Activated T-cell treated with anti-CD3 and anti-CD28 coated beads, Interleukin-2, amount 50 U/mL, for 48 hours (primary cell): Measurements from ENCODE around the gene BUD23.
A peak's percentile ranks its signal among the peaks of the same experiment; 100 is the strongest.
"Not testable (repeated sequence)": the region's sequence is repeated elsewhere in the genome, so short reads cannot be mapped to it uniquely, and the experiment has no call there.

Source experiments
- DNase-seq, 2 experiments: peaks; one replicate each; pipeline ENCODE4 v3.0.0-alpha.2; 2020

The BUD23 gene, protein sequence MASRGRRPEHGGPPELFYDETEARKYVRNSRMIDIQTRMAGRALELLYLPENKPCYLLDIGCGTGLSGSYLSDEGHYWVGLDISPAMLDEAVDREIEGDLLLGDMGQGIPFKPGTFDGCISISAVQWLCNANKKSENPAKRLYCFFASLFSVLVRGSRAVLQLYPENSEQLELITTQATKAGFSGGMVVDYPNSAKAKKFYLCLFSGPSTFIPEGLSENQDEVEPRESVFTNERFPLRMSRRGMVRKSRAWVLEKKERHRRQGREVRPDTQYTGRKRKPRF

DNA sequence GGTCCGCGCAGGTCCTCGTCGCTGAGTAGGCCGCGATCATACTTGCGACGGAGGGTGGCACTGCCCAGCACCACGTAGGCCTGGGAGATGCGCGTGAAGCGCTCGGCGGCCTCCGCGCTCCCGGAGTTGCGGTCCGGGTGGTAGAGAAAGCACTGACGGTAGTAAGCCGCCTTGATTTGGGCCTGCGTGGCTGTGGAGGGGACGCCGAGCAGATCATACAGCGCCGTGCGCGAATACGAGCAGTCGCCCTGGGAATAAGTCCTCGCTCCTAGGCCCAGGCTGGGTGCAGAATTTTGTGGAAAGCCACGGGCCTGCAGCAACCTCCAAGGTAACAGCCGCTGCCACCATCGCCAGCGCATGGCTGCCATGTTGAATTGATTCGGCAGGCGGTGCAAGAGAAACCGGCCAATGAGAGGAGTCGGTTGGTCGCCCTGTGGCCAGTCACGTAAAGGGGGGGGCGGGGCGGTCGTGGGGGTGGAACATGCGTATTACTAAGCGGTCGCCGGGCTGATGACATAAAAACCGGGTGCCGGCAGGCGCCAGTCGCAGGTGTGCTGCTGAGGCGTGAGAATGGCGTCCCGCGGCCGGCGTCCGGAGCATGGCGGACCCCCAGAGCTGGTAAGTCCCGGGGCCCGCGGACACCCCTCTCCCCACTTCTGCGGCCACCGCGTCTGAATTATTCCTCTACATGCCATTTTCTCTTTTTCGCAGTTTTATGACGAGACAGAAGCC is at the start of gene BUD23, which contains the start of gene DNAJC30:
BUD23 (plus strand) TSS at position 542 of the 732 bp plus-strand sequence; CDS start at position 571, 29 bp downstream.
DNAJC30 (minus strand) TSS at position 398 of the 732 bp plus-strand sequence; CDS start at position 368, 30 bp downstream.
- peak; percentile 97 to 98 for DNase-seq

DNA sequence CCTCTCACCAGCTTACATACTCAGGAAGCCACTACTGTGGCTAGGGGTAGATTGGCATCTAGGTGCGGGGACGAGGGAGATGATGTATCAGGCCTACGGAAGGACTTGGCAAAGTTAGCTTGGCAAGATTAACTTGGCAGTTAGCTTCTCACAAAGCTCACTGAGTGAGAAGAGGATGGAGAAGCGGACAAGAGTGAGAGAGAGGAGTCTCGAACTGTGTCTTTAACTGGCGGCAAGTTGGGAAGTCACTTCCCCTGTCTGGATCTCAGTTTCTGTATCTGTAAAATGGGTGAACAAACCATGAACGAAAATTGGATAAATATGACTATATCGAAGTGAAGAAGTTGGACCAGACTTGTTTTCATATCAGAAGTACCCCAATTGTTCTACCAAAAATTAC is 49.6 kb upstream of the BUD23 start:
- DNase-seq = no peak

DNA sequence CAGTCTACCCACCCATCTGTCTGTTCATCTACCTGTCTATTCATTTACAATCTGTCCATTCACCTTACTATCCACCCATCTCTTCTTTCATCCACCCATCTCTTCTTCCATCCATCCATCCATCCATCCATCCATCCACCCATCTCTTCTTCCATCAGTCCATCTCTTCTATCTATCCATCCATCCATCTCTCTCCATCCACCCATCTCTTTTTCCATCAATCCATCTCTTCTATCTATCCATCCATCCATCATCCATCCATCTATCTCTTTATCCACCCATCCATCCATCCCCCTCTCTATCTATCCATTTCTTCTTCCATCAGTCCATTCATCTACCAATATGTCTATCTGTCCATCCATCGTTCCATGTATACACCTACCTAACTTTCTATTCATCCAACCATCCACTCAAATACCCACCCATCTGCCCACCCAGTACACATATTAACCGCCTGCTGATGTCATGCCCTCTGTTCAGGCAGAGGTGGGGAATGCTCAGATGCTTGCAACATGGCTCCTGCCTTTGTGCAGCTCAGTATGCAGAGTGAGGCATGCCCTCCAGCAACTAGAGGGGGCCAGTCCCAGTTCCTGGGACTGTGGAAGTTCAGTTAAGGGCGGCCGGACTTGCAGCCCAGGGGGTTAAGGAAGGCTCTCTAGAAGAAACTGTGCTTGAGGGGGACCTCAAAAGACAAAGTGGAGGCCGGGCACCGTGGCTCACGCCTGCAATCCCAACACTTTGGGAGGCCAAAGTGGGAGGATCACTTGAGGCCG is 47.8 kb upstream of the BUD23 start:
- no peak for DNase-seq

- DNase-seq = no peak
Observed at GRCh38 chr7:73638911-73639310, 44.5 kb upstream of the BUD23 start.

DNA sequence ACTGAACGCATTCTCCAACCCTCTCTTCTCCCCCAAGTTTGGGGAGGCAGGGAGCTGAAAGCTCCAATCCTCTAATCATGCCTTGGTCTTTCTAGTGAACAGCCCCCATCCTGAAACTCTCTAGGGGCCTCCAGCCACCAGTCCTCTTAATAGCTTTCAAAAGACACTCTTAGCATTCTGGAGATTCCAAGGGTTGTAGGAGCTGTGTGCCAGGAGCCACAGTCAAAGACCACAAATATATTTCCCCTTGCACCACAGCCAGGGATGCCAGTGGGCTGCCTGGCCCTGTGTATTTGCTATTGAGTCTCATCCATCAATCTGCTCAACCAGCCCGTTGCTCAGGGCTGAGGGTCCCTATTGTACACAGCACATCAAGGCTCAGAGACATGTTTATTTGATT is 40.6 kb upstream of the BUD23 start:
- no peak for DNase-seq

GRCh38 chr7:73644688-73645286 is 38.6 kb upstream of the BUD23 start:
- DNase-seq = no peak

DNA sequence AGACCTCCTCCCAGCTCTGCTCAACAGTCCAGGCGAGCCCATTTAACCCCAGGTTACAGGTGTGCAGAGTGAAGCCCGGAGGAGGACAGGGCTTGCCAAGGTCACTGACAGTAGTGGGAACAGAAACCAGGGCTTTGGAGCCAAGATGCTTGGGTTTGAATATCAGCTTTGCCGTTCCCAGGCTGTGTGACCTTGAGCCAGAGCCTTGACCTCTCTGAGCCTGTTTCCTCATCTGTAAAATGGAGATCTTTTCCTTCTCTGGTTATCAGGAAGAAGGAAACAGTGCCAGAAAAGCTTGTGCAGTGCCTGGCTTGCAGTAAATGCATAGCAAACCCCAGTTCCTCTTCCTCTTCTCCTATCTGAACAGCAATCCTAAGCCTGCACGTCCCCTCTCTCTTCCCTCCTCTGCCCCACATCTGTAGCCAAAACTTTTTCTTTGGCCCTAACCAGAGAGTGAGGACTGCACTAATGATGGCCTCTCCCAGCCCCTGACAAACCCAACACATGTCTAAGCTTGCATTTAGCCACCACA is 37.7 kb upstream of the BUD23 start:
- DNase-seq = no peak

- no peak for DNase-seq
Observed at GRCh38 chr7:73646785-73647724, 36.3 kb upstream of the BUD23 start.

DNA sequence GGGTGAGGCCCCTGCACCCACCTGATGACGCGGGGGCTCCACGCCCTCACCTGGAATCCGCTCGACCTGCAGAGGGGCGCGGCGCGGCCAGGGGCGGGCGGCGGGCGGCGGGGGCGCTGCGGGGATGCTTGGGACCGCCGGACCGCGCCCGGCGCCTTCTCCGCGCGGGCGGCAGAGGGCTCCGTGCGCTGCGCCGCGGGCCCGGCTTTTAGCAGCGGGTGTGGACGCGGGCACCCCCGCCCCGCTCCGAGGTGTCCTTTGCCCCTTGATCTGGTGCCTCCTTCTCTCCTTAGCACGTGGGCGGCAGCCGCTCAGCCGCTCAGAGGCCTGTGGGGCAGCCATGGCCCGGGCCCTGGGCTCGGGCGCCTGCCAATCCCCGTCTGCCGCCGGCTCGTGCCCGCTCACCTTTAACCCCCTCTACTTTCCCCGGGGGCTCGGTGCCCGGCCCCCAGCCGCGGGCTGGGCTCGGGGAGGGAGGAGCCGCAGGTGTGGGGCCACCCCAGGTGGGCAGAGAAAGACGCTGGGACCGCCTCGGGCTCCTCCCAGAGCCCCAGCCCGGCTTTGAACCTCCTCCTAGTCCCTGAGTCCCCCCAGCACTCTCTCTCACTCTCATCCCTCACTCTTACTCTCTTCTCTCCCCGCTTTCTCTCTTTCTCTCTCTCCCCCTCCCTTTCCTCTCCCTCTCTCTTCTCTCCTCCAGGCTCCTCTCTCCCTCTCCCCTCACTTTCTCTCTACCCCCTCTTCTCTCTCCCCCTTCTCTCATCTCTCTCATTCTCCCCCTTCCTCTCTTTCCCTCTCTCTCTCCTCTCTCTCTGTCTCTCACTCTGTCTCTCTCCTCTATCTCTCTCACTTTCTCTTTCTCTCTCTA is 35.4 kb upstream of the BUD23 start:
- peak in 1 of 2 experiments; percentile 49 for DNase-seq

GRCh38 chr7:73648593-73649332 is 34.6 kb upstream of the BUD23 start:
- no peak for DNase-seq

- DNase-seq = no peak
Observed at GRCh38 chr7:73649576-73649975, 33.8 kb upstream of the BUD23 start.

DNA sequence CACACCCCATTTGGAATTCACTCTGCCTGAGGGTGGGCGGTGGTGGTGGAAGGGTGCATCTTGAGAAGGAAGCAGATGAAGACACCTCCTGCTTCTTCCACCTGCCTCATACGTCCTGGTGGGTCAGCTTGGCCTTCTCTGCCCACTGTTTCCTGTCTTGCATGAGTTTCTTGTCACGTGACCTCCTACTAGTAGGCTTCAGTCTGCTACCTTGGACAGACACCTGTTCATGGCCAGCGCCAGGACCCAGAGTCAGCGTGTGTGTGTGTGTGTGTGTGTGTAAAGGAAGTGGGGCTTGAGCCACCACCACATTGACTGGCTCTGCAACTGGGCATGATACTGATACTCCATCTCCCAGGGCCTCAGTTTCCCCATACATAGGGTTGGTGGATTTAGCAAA is 32.9 kb upstream of the BUD23 start:
- no peak for DNase-seq

DNA sequence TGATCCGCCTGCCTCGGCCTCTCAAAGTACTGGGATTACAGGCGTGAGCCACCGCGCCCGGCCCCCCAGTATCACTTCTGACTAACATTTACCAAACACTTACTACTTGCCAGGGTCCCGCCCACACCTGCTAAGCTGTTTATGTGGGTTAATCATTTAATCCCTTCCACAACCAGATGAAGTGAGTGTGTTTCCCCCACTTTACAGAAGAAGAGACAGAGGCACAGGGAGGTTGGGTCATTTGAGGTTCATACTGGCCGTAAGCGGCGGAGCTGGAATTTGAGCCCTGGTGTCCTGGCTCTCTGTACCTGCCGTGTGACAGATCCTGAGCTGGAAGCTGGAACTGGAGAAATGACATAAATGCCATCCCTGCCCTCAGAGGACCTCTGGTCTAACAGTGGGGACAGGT is 30.9 kb upstream of the BUD23 start:
- peak in 1 of 2 experiments; percentile 34 for DNase-seq

- not testable (repeated sequence) for DNase-seq
Observed at GRCh38 chr7:73655309-73655708, 28.1 kb upstream of the BUD23 start.

DNA sequence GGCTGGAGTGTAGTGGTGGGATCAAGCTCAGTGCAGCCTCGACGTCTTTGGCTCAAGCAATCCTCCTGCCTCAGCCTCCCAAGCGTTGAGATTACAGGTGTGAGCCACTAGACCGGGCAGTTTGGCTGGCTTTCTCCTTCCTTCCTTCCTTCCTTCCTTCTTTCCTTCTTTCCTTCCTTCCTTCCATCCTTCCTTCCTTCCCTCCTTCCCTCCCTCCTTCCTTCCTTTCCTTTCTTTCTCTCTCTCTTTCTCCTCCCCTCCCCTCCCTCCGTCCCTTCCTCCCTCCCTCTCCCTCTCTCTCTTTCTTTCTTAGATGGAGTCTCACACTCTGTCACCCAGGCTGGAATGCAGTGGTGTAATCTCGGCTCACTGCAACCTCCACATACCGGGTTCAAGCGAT is 23.4 kb upstream of the BUD23 start:
- no peak for DNase-seq

GRCh38 chr7:73660594-73660993 is 22.8 kb upstream of the BUD23 start:
- not testable (repeated sequence) for DNase-seq

GRCh38 chr7:73663033-73663432 is 20.4 kb upstream of the BUD23 start:
- DNase-seq = no peak

DNA sequence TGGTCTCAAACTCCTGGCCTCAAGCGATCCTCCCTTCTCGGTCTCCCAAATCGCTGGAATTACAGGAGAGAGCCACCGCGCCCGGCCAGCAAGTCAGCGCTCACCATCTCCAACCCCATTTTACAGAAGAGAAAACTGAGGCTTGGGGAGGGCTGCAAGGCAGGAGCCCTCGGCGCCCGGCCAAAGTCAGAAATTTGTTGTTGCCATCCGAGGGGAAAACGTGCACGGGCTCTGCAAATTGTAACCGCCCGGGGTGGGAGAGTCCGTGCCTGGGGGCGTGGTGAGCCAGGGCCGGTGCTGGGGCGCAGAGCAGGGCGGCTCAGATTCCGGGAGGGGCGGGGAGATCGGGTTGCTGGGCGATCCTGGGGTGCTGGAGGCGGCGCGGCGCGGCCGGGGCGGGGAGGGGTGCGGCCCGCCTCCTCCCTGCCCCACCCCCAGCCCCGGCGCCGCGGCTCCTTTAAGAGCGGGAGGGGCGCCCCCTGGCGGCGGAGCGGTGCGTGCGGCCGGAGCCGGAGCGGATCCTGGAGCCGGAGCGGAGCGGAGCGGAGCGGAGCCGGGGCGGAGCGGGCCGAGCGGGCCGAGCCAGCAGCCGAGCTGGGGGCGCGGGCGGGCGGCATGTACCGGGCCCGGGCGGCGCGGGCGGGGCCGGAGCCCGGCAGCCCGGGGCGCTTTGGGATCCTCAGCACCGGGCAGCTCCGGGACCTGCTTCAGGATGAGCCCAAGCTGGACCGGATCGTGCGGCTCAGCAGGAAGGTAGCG is 15.9 kb upstream of the BUD23 start, which contains the start of gene VPS37D:
VPS37D (plus strand) TSS at position 488 of the 759 bp plus-strand sequence; CDS start at position 616, 128 bp downstream.
- peak; percentile 94 to 96 for DNase-seq
